IMR-90 (cell line): Measurements from ENCODE around the gene ELMO1. TPM values are rescaled to one million over a fixed set of nuclear protein-coding genes. Genes with fewer than 3 reads are reported as not detected.

Experiments used
- ATAC-seq: fragments of 200-7000 bp; cut with Tn5 transposase; 2 replicates; pipeline ENCODE4 v1.9.1; 2020; ENCODE audit warnings: low read depth, mild to moderate bottlenecking, moderate library complexity
- BruUV-seq: library from RNA; stranded (reverse); fragments of 400-500 nt; replicated peaks from 2 replicates; lab custom pipeline; 2021; lab: Mats Ljungman, UMichigan
- CTCF ChIA-PET: fragments of 300-600 bp; formaldehyde crosslinking; extraction: SDS; loops from one replicate; lab custom pipeline; 2021; ENCODE audit warnings: antibody characterized with exemption; lab: Yijun Ruan, JAX
- POLR2A ChIA-PET: fragments of 300-600 bp; sonication (Branson Sonifier 250); formaldehyde crosslinking; loops from one replicate; lab custom pipeline; 2022; ENCODE audit warnings: antibody characterized with exemption; ENCODE audit not compliant: unreplicated experiment; lab: Charles Lee
- DNase-seq: peaks from one replicate; pipeline ENCODE4 v3.0.0; 2013
- H2AFZ ChIP-seq: replicated peaks from 2 replicates; pipeline ENCODE3; 2013; ENCODE audit warnings: low read length, mild to moderate bottlenecking; ENCODE audit not compliant: poor library complexity
- H2AK5ac ChIP-seq: 2 replicates; pipeline ENCODE4 v1.6.1; 2013; ENCODE audit warnings: low read depth, low read length, inconsistent platforms
- H2AK9ac ChIP-seq: replicated peaks from 2 replicates; pipeline ENCODE3; 2013; ENCODE audit warnings: mild to moderate bottlenecking, low read depth, low read length, moderate library complexity; ENCODE audit not compliant: poor library complexity
- H2BK120ac ChIP-seq: 2 replicates; pipeline ENCODE4 v1.6.1; 2013; ENCODE audit warnings: low read depth, low read length, inconsistent platforms
- H2BK15ac ChIP-seq: 3 replicates; pipeline ENCODE4 v1.6.1; 2013; ENCODE audit warnings: low read depth, low read length, inconsistent platforms
- H2BK20ac ChIP-seq: 2 replicates; pipeline ENCODE4 v1.6.1; 2013; ENCODE audit warnings: low read depth, mild to moderate bottlenecking, inconsistent platforms, low read length, moderate library complexity
- H2BK5ac ChIP-seq: 2 replicates; pipeline ENCODE4 v1.6.1; 2013; ENCODE audit warnings: mild to moderate bottlenecking, low read depth, low read length, inconsistent platforms; ENCODE audit not compliant: poor library complexity, severe bottlenecking
- H3K14ac ChIP-seq: replicated peaks from 2 replicates; pipeline ENCODE4 v1.6.1; 2013; ENCODE audit warnings: low read depth, low read length, inconsistent platforms
- H3K18ac ChIP-seq: 2 replicates; pipeline ENCODE4 v1.6.1; 2013; ENCODE audit warnings: low read depth, low read length, control low read depth
- H3K23ac ChIP-seq: 2 replicates; pipeline ENCODE4 v1.6.1; 2013; ENCODE audit warnings: low read depth, low read length, inconsistent platforms
- H3K27ac ChIP-seq: 2 replicates; pipeline ENCODE4 v1.5.1; 2013; ENCODE audit warnings: mild to moderate bottlenecking, control low read depth, low read length; ENCODE audit not compliant: insufficient read depth
- H3K27me3 ChIP-seq: 2 replicates; pipeline ENCODE4 v1.6.1; 2013; ENCODE audit warnings: low read length; ENCODE audit not compliant: control insufficient read depth, insufficient read depth
- H3K36me3 ChIP-seq: 2 replicates; pipeline ENCODE4 v1.6.1; 2013; ENCODE audit warnings: low read length, mixed read lengths; ENCODE audit not compliant: control insufficient read depth, insufficient read depth
- H3K4ac ChIP-seq: 2 replicates; pipeline ENCODE4 v1.6.1; 2013; ENCODE audit warnings: low read depth, low read length, inconsistent platforms
- H3K4me1 ChIP-seq: 2 replicates; pipeline ENCODE4 v1.6.1; 2013; ENCODE audit warnings: low read length, mixed read lengths; ENCODE audit not compliant: control insufficient read depth, insufficient read depth
- H3K4me2 ChIP-seq: 2 replicates; pipeline ENCODE4 v1.6.1; 2013; ENCODE audit warnings: low read depth, mild to moderate bottlenecking, control low read depth, low read length, moderate library complexity
- H3K4me3 ChIP-seq: 2 replicates; pipeline ENCODE4 v1.5.1; 2013; ENCODE audit warnings: low read depth, mild to moderate bottlenecking, control low read depth, low read length, moderate library complexity; ENCODE audit not compliant: insufficient read depth
- H3K56ac ChIP-seq: 2 replicates; pipeline ENCODE4 v1.6.1; 2013; ENCODE audit warnings: low read length, inconsistent platforms; ENCODE audit not compliant: insufficient read depth; ENCODE audit errors: extremely low read depth
- H3K79me1 ChIP-seq, 2 experiments: 2 replicates each; pipeline ENCODE4 v1.6.1; 2013; ENCODE audit warnings: low read length in 2 of 2, inconsistent platforms in 1 of 2, low read depth in 1 of 2
- H3K9ac ChIP-seq: 2 replicates; pipeline ENCODE4 v1.6.1; 2013; ENCODE audit warnings: low read depth, low read length, control low read depth
- H3K9me1 ChIP-seq: 2 replicates; pipeline ENCODE4 v1.6.1; 2013; ENCODE audit warnings: low read length, inconsistent platforms; ENCODE audit not compliant: insufficient read depth
- H3K9me3 ChIP-seq: 2 replicates; pipeline ENCODE4 v1.6.1; 2013; ENCODE audit warnings: low read length; ENCODE audit not compliant: control insufficient read depth, insufficient read depth
- H4K20me1 ChIP-seq: 2 replicates; pipeline ENCODE4 v1.6.1; 2013; ENCODE audit warnings: low read length, inconsistent platforms; ENCODE audit not compliant: insufficient read depth
- H4K5ac ChIP-seq: 2 replicates; pipeline ENCODE4 v1.6.1; 2013; ENCODE audit warnings: mild to moderate bottlenecking, low read depth, low read length, control low read depth
- H4K8ac ChIP-seq, 2 experiments: 2 replicates each; pipeline ENCODE4 v1.6.1; 2013; ENCODE audit warnings: low read depth in 2 of 2, low read length in 2 of 2, control low read depth in 1 of 2, inconsistent platforms in 1 of 2
- H4K91ac ChIP-seq: 2 replicates; pipeline ENCODE4 v1.6.1; 2013; ENCODE audit warnings: low read depth, low read length, inconsistent platforms; ENCODE audit not compliant: insufficient read depth
- BHLHE40 ChIP-seq: fragments of 150-350 bp; IDR thresholded peaks from 2 replicates; pipeline ENCODE4 v1.6.1; 2016; ENCODE audit warnings: mild to moderate bottlenecking, low read depth, low read length
- CHD1 ChIP-seq: IDR thresholded peaks from 2 replicates; pipeline ENCODE4 v1.6.1; 2012; ENCODE audit warnings: low read depth, low read length, improper control_type of control experiment
- FOS ChIP-seq: fragments of 150-350 bp; IDR thresholded peaks from 2 replicates; pipeline ENCODE4 v1.6.1; 2016; ENCODE audit warnings: low read depth, low read length
- MAFK ChIP-seq: IDR thresholded peaks from 2 replicates; pipeline ENCODE4 v1.6.1; 2012; ENCODE audit warnings: low read depth, low read length, improper control_type of control experiment
- MAZ ChIP-seq: IDR thresholded peaks from 2 replicates; pipeline ENCODE4 v1.6.1; 2012; ENCODE audit warnings: low read depth, mild to moderate bottlenecking, low read length, improper control_type of control experiment, moderate library complexity, borderline replicate concordance
- MXI1 ChIP-seq: IDR thresholded peaks from 2 replicates; pipeline ENCODE4 v1.6.1; 2012; ENCODE audit warnings: low read depth, mild to moderate bottlenecking, low read length, moderate library complexity, borderline replicate concordance
- NFE2L2 ChIP-seq: fragments of 150-350 bp; IDR thresholded peaks from 2 replicates; pipeline ENCODE4 v1.6.1; 2016; ENCODE audit warnings: low read depth, mild to moderate bottlenecking, low read length
- POLR2A ChIP-seq: IDR thresholded peaks from 2 replicates; pipeline ENCODE4 v1.6.1; 2012; ENCODE audit warnings: mild to moderate bottlenecking, low read depth, low read length
- RAD21 ChIP-seq: IDR thresholded peaks from 2 replicates; pipeline ENCODE4 v1.6.1; 2012; ENCODE audit warnings: low read length, improper control_type of control experiment
- RCOR1 ChIP-seq: IDR thresholded peaks from 2 replicates; pipeline ENCODE4 v1.6.1; 2012; ENCODE audit warnings: mild to moderate bottlenecking, low read length, improper control_type of control experiment; ENCODE audit not compliant: insufficient replicate concordance
- RFX5 ChIP-seq: IDR thresholded peaks from 2 replicates; pipeline ENCODE4 v1.8.0; 2012; ENCODE audit warnings: low read depth, mild to moderate bottlenecking, low read length, moderate library complexity
- SMC3 ChIP-seq: fragments of 150-350 bp; IDR thresholded peaks from 2 replicates; pipeline ENCODE4 v1.6.1; 2016; ENCODE audit warnings: low read depth, mild to moderate bottlenecking, antibody characterized with exemption, low read length, moderate library complexity
- WGBS, 2 experiments: methylation state at CpG; one replicate each; pipeline versions ENCODE4 v1.1.5 to v1.1.7; 2013; ENCODE audit warnings: missing lambda C conversion rate in 2 of 2; ENCODE audit not compliant: insufficient read length in 1 of 2; ENCODE audit errors: extremely low coverage in 2 of 2; 5-methylcytosine and 5-hydroxymethylcytosine counted together
- dilution Hi-C: fragments of 300-500 bp; cut with HindIII; formaldehyde crosslinking; loops from one replicate; pipeline ENCODE4 v1.14.3; 2018; ENCODE audit warnings: low sequenced_read_pairs; ENCODE audit not compliant: unreplicated experiment
- in situ Hi-C: fragments of 300-500 bp; cut with MboI; formaldehyde crosslinking; loops from 3 replicates; pipeline ENCODE4 v1.14.3; 2019; ENCODE audit warnings: low sequenced_read_pairs, inconsistent platforms, mixed read lengths
- intact Hi-C: fragments of 100-400 bp; cut with micrococcal nuclease; formaldehyde crosslinking; loops from 2 replicates; pipeline ENCODE4 v1.10.0; 2022
- polyA plus RNA-seq, 3 experiments: library from polyadenylated mRNA; depleted of rRNA; stranded (reverse); fragments of >200 nt; gene quantifications; 2 replicates each; pipeline ENCODE4 v1.2.3, GENCODE V29; 2012; ENCODE audit warnings: low replicate concordance in 1 of 3
- total RNA-seq: library from RNA; depleted of rRNA; stranded (reverse); fragments of >200 nt; gene quantifications from 2 replicates; pipeline ENCODE4 v1.2.3, GENCODE V29; 2012
- TF ChIP-seq, protein P1 (sequence below): fragments of 150-350 bp; IDR thresholded peaks from 2 replicates; pipeline ENCODE4 v1.6.1; 2017; ENCODE audit warnings: mild to moderate bottlenecking, antibody characterized with exemption, low read length, low read depth
- TF ChIP-seq, protein P2 (sequence below): fragments of 150-350 bp; IDR thresholded peaks from 2 replicates; pipeline ENCODE4 v1.6.1; 2016; ENCODE audit warnings: low read depth, mild to moderate bottlenecking, low read length, moderate library complexity, borderline replicate concordance
- TF ChIP-seq, protein P3 (sequence below): conservative IDR thresholded peaks from 2 replicates; pipeline ENCODE4 v1.5.1; 2012; ENCODE audit warnings: mild to moderate bottlenecking, low read depth, low read length, improper control_type of control experiment

ELMO1 gene
- total and polyA plus RNA-seq, 2 of the 4 experiments (the other 2 are of a cell fraction), result 0.03 TPM; not detected in 1

DNA sequence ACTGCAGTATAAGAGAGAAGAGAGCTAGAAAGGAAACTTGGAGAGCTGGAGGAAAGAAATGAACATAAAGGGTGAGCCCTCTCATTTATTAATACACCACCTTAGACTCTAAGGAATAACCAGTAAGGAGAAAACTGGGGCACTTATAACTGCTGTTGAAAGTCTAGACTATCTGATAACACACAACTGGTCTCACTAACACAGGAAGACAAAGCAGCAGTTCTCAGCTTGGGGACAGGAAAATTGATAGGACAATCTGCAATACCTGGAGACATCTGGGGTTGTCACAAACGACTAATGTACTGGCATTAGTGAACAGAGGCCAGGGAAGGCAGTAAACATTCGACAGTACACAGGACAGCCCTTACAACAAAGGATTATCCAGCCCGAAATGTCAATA lies 6.8 kb downstream of the ELMO1 start:
- Histone ChIP-seq H3K4me1 (no peaks in the 10 kb centered on the region), H3K36me3 (no peaks in the 10 kb centered on the region), H3K4me3 (no peak overlapping the region), H2BK20ac (no peak overlapping the region), H2BK15ac (no peak overlapping the region), H4K20me1 (no peaks in the 10 kb centered on the region), H3K9ac (no peak overlapping the region), H2AFZ (no peak overlapping the region), H3K27me3 (no peaks in the 10 kb centered on the region), H3K9me1 (no peaks in the 10 kb centered on the region), H4K5ac (no peak overlapping the region), H4K8ac (no peak overlapping the region), H3K4me2 (no peak overlapping the region), H3K14ac (no peak overlapping the region), H2AK5ac (no peak overlapping the region), H3K79me1 (no peaks in the 10 kb centered on the region), H3K18ac (no peak overlapping the region), H2AK9ac (no peak overlapping the region), H2BK120ac (no peak overlapping the region), H3K23ac (no peak overlapping the region), H3K56ac (no peak overlapping the region), H3K27ac (no peak overlapping the region), H3K9me3 (no peaks in the 10 kb centered on the region; the same call in none of the 2 replicates), H2BK5ac (no peak overlapping the region), H3K4ac (no peak overlapping the region), H4K91ac (no peak overlapping the region)
- TF ChIP-seq RAD21 (no peak), MAZ (no peak), SMC3 (no peak), RFX5 (no peak), POLR2A (no peak), BHLHE40 (no peak), MXI1 (no peak), NFE2L2 (no peak), RCOR1 (no peak), CHD1 (no peak), MAFK (no peak), FOS (no peak)
- TF ChIP-seq, protein P1, sequence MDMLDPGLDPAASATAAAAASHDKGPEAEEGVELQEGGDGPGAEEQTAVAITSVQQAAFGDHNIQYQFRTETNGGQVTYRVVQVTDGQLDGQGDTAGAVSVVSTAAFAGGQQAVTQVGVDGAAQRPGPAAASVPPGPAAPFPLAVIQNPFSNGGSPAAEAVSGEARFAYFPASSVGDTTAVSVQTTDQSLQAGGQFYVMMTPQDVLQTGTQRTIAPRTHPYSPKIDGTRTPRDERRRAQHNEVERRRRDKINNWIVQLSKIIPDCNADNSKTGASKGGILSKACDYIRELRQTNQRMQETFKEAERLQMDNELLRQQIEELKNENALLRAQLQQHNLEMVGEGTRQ, result no peak
- TF ChIP-seq, protein P2, sequence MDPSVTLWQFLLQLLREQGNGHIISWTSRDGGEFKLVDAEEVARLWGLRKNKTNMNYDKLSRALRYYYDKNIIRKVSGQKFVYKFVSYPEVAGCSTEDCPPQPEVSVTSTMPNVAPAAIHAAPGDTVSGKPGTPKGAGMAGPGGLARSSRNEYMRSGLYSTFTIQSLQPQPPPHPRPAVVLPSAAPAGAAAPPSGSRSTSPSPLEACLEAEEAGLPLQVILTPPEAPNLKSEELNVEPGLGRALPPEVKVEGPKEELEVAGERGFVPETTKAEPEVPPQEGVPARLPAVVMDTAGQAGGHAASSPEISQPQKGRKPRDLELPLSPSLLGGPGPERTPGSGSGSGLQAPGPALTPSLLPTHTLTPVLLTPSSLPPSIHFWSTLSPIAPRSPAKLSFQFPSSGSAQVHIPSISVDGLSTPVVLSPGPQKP, result no peak
- TF ChIP-seq, protein P3, sequence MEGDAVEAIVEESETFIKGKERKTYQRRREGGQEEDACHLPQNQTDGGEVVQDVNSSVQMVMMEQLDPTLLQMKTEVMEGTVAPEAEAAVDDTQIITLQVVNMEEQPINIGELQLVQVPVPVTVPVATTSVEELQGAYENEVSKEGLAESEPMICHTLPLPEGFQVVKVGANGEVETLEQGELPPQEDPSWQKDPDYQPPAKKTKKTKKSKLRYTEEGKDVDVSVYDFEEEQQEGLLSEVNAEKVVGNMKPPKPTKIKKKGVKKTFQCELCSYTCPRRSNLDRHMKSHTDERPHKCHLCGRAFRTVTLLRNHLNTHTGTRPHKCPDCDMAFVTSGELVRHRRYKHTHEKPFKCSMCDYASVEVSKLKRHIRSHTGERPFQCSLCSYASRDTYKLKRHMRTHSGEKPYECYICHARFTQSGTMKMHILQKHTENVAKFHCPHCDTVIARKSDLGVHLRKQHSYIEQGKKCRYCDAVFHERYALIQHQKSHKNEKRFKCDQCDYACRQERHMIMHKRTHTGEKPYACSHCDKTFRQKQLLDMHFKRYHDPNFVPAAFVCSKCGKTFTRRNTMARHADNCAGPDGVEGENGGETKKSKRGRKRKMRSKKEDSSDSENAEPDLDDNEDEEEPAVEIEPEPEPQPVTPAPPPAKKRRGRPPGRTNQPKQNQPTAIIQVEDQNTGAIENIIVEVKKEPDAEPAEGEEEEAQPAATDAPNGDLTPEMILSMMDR, result no peak
- BruUV-seq, result no TSS peak
- CTCF ChIA-PET, result no interaction called here
- in situ Hi-C loops, result no loop called here
- intact Hi-C loops, result loop anchor here (10.0 kb wide), 1 partner anchor 57 kb away; no protein-coding TSS in a partner anchor
- ATAC-seq (no peak), DNase-seq (no peak)
- no CpG with 5 or more reads among the region's 3 CpGs for WGBS, 2 experiments
- dilution Hi-C loops, result no loop called here
- POLR2A ChIA-PET, result no interaction called here
